ENCODE measurements around the gene NUP107. TPM values are rescaled to one million over a fixed set of nuclear protein-coding genes. Genes with fewer than 3 reads are reported as not detected.

NUP107 gene
- total RNA-seq, 1 experiment from 2014 or later: 110 TPM

DNA sequence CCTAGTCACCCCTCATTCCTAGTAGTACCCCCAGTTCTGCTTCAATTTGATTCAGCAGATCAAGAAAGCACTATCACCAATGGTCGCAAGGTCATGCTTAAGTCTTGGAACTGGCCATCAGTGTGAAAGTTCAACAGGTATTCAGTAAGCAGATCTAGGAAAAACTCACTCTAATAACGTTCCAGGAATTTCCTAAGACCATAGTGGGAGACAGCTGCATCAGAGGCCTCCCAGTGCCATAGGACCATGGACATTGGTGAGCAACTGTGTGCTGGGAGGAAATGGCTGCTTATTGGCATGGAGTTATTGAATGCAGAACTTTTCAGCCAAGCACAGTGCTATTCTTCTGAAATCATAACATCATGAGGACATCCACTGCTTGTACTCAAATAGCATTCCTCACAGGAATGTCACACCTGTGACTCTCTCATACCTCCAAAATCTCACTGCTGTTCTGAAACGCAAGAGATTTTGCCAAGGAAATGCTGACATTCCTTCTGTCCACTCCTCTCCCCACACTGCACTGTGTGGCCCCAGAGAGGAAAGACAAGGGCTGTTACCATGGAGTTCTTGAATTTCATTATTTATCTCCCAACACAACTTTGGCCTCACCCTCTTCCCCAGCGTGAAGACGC lies 90.3 kb downstream of the NUP107 start:
- Mint-ChIP-seq H3K4me1 (ENCODE audit: low read depth, unreplicated experiment) (no peaks in the 10 kb centered on the region), H3K27ac (ENCODE audit: unreplicated experiment) (no peak overlapping the region), H3K4me3 (ENCODE audit: low read depth, unreplicated experiment) (no peak overlapping the region), H3K27me3 (ENCODE audit: unreplicated experiment) (no peaks in the 10 kb centered on the region), H3K9me3 (ENCODE audit: low read depth, unreplicated experiment) (no peaks in the 10 kb centered on the region), H3K36me3 (ENCODE audit: insufficient read depth, unreplicated experiment) (no peaks in the 10 kb centered on the region)
- no TSS peak for BruUV-seq (replicated peaks)
- TF ChIP-seq, protein P1, sequence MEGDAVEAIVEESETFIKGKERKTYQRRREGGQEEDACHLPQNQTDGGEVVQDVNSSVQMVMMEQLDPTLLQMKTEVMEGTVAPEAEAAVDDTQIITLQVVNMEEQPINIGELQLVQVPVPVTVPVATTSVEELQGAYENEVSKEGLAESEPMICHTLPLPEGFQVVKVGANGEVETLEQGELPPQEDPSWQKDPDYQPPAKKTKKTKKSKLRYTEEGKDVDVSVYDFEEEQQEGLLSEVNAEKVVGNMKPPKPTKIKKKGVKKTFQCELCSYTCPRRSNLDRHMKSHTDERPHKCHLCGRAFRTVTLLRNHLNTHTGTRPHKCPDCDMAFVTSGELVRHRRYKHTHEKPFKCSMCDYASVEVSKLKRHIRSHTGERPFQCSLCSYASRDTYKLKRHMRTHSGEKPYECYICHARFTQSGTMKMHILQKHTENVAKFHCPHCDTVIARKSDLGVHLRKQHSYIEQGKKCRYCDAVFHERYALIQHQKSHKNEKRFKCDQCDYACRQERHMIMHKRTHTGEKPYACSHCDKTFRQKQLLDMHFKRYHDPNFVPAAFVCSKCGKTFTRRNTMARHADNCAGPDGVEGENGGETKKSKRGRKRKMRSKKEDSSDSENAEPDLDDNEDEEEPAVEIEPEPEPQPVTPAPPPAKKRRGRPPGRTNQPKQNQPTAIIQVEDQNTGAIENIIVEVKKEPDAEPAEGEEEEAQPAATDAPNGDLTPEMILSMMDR (IDR thresholded peaks at IDR 0.05; ENCODE audit: unreplicated experiment): no peak
- DNase-seq: no peak
- intact Hi-C loops (cut with micrococcal nuclease; ENCODE audit: unreplicated experiment): no loop called here
- CTCF ChIA-PET: no interaction called here

DNA sequence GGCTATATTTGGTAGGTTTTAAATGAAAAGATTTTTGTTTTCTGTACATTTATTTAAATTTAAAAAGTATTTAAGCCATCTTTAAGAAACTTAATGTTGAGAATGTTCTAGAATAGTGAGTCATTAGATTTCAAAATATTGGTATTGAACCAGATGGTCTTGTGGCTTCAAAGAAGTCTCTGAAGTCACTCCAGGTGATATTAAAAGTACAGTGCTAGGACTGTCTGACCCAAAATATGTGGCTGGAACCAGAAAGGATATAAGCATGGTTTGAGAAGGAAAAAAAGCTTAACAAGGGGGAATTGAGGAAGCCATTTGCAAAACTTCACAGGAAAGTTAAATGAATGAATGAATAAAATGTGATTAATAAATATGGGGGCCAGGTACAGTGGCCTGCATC lies 92.5 kb downstream of the NUP107 start:
- Mint-ChIP-seq H3K4me1 (ENCODE audit: low read depth, unreplicated experiment) (no peaks in the 10 kb centered on the region), H3K4me3 (ENCODE audit: low read depth, unreplicated experiment) (no peak overlapping the region), H3K9me3 (ENCODE audit: low read depth, unreplicated experiment) (no peaks in the 10 kb centered on the region), H3K27me3 (ENCODE audit: unreplicated experiment) (no peaks in the 10 kb centered on the region), H3K36me3 (ENCODE audit: insufficient read depth, unreplicated experiment) (no peaks in the 10 kb centered on the region), H3K27ac (ENCODE audit: unreplicated experiment) (no peak overlapping the region)
- CTCF ChIA-PET: no interaction called here
- intact Hi-C loops (cut with micrococcal nuclease; ENCODE audit: unreplicated experiment): no loop called here
- TF ChIP-seq, protein P1 (IDR thresholded peaks at IDR 0.05; ENCODE audit: unreplicated experiment): no peak
- no TSS peak for BruUV-seq (replicated peaks)
- no peak for DNase-seq

DNA sequence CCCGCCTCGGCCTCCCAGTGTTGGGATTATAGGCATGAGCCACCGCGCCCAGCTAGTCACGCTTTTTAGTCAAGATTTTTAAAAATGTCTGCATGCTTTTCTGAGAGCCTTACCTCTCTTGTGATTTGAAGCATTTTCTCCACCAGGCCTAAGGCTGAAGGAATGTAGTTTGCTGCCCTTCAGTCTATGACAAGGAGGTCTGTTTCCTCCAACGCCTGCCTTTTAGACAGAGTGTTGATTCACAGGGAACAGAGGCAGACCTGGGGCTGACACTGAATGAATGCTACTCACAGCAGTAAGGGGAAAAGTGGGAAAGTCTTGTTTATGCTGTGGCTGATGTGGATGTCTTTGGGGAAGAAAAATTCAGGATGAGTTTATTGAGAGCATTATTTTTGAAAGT lies 94.0 kb downstream of the NUP107 start:
- no peaks in the 10 kb centered on the region for H3K36me3 Mint-ChIP-seq (ENCODE audit: insufficient read depth, unreplicated experiment)
- DNase-seq: no peak
- no peaks in the 10 kb centered on the region for H3K27me3 Mint-ChIP-seq (ENCODE audit: unreplicated experiment)
- TF ChIP-seq, protein P1 (IDR thresholded peaks at IDR 0.05; ENCODE audit: unreplicated experiment): no peak
- CTCF ChIA-PET: interaction anchor here (1.1 kb wide), 1 partner anchor 49 kb away, joined by 3 read pairs; no protein-coding TSS in a partner anchor
- no peak overlapping the region for H3K27ac Mint-ChIP-seq (ENCODE audit: unreplicated experiment)
- H3K9me3 Mint-ChIP-seq (ENCODE audit: low read depth, unreplicated experiment): no peaks in the 10 kb centered on the region
- no peak overlapping the region for H3K4me3 Mint-ChIP-seq (ENCODE audit: low read depth, unreplicated experiment)
- peaks cover 8% of the 10 kb centered on the region for H3K4me1 Mint-ChIP-seq (ENCODE audit: low read depth, unreplicated experiment)
- intact Hi-C loops (cut with micrococcal nuclease; ENCODE audit: unreplicated experiment): no loop called here
- no TSS peak for BruUV-seq (replicated peaks)

DNA sequence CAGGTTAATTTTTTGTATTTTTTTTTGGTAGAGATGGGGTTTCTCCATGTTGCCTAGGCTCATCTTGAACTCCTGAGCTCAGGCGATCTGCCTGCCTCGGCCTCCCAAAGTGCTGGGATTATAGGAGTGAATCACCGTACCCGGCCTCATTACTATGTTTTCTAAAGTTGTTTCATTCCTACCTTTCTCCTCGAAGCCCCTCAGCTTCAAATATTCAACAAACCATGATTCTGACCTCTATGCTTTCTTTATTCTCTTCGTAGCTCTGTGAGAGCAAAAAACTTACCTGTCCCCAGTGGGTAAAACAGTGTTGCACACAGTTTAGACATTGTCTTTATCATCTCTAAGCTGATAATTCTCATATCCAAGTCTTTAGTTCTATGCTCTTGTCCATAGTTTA lies 95.0 kb downstream of the NUP107 start:
- intact Hi-C loops (cut with micrococcal nuclease; ENCODE audit: unreplicated experiment): no loop called here
- no peaks in the 10 kb centered on the region for H3K27me3 Mint-ChIP-seq (ENCODE audit: unreplicated experiment)
- no TSS peak for BruUV-seq (replicated peaks)
- H3K4me1 Mint-ChIP-seq (ENCODE audit: low read depth, unreplicated experiment): peaks cover 9% of the 10 kb centered on the region
- no peaks in the 10 kb centered on the region for H3K36me3 Mint-ChIP-seq (ENCODE audit: insufficient read depth, unreplicated experiment)
- DNase-seq: no peak
- H3K27ac Mint-ChIP-seq (ENCODE audit: unreplicated experiment): no peak overlapping the region
- no peak overlapping the region for H3K4me3 Mint-ChIP-seq (ENCODE audit: low read depth, unreplicated experiment)
- TF ChIP-seq, protein P1 (IDR thresholded peaks at IDR 0.05; ENCODE audit: unreplicated experiment): no peak
- CTCF ChIA-PET: interaction anchor here (1.1 kb wide), 1 partner anchor 48 kb away, joined by 3 read pairs; no protein-coding TSS in a partner anchor
- no peaks in the 10 kb centered on the region for H3K9me3 Mint-ChIP-seq (ENCODE audit: low read depth, unreplicated experiment)
